ENCODE measurements around the gene RINL. TPM values are rescaled to one million over a fixed set of nuclear protein-coding genes. Genes with fewer than 3 reads are reported as not detected.
"Not testable (repeated sequence)": the region's sequence is repeated elsewhere in the genome, so short reads cannot be mapped to it uniquely, and the experiment has no call there.

RINL gene
- total RNA-seq, 1 donor from 2014 or later, result 4.6 TPM

DNA sequence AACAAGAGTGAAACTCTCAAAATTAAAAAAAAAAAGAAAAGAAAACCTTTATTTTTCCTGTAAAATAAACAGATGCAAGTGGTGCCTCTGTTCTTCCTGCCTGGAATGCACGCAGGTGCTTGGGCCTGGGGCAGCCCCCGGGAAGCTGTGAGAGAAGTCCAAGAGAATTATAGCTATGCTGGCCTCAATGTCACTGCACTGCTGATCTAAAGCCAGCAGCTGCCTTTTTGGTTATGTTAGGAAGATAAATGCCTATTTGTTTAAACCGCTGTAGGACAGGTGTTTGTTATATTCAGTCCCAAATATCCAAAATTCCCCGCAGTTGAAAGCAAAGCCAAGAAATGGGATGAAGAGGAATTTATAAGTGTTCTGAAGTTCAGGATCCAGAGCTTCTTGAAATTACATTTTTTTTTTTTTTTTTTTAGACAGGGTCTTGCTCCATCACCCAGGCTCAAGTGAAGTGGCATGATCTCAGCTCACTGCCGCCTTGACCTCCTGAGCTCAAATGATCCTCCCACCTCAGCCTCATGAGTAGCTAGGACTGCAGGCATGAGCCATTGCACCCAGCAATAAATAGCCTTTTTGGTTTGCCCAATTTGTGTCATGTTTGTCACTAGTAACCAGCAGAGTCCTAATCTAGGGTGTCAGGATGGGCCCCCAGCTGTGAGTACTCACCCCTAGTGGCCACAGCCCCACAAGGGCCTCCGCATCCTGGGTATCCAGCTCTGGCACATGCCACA, 2.2 kb downstream of the RINL start:
- DNase-seq, result no peak

DNA sequence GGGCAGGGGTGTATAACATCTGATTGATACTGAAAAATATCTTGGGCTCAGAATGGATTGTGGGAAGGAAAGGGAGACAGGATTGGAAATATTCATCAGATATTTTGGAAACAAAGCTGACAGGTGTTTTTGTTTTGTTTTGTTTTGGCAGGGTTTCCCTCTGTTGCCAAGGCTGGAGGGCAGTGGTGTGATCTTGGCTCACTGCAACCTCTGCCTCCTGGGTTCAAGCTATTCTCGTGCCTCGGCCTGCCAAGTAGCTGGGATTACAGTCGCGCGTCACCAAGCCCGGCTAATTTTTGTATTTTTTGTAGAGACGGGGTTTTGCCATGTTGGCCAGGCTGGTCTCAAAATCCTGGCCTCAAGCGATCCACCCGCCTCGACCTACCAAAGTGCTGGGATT, 4.7 kb downstream of the RINL start:
- not testable (repeated sequence) for DNase-seq

DNA sequence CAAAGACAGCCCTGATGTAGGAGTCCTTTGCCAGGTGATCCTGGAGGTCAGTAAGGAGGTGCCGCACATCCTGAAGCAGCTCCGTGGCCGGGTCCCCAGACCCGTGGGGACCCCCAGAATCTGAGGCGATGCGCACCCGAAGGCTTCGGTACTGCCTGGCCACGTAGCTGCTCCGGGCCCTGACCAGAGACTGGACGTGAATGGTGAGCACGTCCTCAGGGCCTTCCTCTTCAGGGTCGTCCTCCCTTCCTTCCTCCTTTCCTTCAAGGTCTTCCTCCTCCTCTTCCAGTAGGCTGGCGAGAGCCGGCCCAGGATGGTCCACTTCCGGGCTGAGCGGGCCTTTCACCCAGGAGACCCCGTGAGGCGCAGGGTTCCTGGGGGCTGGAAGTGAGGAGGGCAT, 7.5 kb downstream of the RINL start:
- DNase-seq, result no peak

GRCh38 chr19:38869836-38870607, 8.1 kb downstream of the RINL start:
- no peak for DNase-seq

- DNase-seq, result no peak
Observed at GRCh38 chr19:38869160-38869835, 8.8 kb downstream of the RINL start.

DNA sequence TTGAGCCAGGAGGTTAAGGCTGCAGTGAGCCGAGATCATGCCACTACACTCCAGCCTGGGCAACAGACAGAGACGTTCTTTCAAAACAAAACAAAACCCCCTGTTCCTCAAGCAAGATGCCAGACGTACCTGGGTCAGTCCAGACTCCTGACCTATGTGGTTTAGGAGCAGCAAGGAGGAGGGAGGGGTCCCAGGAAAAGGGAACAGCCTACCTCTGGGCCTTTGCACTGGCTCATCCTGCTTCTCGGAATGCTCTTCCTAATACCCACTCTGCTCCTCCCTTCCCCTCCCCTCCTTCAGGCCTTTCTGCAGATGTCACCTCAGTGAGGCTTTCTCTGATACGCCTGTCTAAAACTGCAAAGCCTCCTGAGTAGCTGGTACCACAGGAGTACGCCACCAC, 9.5 kb downstream of the RINL start:
- DNase-seq, result no peak

DNA sequence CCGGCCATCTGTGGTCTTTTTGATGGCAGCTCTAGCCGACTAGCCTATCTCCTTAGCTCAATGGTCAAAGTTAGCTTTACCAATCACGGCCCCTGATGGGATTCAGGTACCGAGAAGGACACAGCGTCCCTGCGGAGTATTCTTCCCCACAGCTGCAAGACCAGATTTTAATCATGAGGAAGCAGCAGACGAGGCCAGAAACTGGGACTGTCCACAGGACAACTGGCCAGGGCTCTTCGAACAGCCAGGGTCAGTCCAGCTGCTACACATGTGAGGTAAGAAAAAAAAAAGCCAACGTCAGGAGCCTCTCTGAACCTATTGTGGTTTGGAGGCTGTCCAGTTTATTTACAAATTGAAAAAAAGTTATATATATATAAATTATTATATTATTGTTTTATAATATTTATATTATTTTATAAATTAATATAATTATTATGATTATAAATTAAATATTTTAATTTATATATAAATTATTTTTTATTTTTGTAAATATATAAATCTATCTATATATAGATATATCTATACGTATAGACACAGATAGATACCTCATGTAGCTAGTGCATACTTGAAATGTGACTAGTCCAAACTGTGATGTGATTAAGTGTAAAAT, 10.8 kb downstream of the RINL start:
- no peak for DNase-seq

GRCh38 chr19:38862321-38863059, 15.6 kb downstream of the RINL start:
- peak; percentile 76 for DNase-seq

- no peak for DNase-seq
Observed at GRCh38 chr19:38861368-38861767, 16.7 kb downstream of the RINL start.

DNA sequence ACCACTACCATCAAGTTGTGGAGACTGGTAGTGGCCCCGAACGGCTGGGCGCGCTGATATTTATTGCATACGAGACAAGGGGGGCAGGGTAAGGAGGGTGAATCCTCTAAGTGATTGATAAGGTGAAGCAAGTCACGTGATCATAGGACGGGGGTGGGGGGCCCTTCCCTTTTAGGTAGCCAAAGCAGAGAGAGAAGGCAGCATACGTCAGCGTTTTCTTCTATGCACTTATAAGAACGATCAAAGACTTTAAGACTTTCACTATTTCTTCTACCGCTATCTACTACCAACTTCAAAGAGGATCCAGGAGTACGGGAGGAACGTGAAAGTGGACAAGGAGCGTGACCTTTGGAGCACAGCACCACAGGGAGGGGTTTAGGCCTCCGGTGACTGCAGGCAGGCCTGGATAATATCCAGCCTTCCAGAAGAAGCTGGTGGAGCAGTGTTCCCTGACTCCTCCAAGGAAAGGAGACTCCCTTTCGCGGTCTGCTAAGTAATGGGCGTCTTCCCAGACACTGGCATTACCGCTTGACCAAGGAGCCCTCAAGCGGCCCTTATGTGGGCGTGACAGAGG, 18.4 kb downstream of the RINL start:
- DNase-seq, result not testable (repeated sequence)

DNA sequence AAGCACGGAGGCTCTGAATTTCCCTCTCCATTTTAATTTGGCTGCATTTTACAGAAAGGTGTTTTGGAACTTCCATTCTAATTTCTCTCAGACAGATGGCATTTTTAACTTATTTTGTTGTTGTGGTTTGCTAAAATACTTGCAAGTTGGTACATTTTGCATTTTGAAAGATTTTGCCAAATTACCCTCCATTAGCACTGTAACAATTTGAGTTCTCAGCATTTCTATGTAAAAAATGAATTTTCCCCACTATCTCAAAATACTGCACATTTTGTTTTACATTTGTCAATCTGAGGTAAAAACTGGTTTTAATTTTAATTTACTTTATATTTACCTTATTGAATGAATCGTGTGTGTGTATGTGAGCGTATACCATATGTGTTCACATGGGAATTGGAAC, 21.3 kb downstream of the RINL start:
- no peak for DNase-seq

GRCh38 chr19:38855751-38856150, 22.3 kb downstream of the RINL start:
- not testable (repeated sequence) for DNase-seq

GRCh38 chr19:38854961-38855360, 23.1 kb downstream of the RINL start:
- DNase-seq, result not testable (repeated sequence)

GRCh38 chr19:38853214-38853613, 24.9 kb downstream of the RINL start:
- DNase-seq, result no peak

DNA sequence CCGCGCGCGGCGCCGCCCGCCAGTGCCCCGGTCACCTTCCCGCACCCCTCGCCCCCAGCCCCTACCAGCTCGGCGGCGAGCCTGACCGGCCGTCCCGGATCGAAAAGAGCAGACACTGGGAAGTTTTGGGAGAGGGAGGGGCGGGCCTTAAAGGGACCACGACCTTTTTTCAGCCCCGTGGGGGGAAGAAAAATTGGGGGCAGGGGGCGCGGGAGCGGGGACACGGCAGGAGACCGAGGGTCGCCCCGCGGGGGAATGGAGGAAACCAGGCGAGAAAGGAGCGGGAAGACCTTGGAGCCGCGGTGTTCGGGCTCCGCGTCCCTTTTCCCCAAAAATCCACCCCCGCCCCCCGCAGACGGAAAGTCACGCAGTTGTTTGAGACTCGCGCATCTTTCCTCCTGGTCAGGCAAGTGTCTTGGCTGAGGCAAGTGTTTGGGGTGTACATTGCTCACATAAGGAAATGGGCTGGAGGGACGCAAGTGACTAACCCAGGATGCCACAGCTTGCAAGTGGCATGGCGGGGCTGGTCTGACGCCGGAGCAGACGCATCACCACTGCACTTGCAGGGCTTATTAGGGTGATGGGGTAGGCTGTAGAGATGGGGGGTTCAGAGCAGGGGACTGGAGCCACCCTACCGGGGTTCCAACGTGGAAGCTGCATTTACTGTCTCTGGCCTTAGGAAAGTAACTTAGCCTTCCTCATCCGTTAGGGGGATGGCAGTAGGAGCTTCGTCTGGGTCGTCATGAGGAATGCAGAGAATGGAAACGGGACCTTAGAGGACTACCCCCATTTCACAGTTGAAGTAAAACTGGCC, 25.6 kb downstream of the RINL start:
- no peak for DNase-seq

- DNase-seq, result peak; percentile 94
Observed at GRCh38 chr19:38851622-38852230, 26.3 kb downstream of the RINL start.

DNA sequence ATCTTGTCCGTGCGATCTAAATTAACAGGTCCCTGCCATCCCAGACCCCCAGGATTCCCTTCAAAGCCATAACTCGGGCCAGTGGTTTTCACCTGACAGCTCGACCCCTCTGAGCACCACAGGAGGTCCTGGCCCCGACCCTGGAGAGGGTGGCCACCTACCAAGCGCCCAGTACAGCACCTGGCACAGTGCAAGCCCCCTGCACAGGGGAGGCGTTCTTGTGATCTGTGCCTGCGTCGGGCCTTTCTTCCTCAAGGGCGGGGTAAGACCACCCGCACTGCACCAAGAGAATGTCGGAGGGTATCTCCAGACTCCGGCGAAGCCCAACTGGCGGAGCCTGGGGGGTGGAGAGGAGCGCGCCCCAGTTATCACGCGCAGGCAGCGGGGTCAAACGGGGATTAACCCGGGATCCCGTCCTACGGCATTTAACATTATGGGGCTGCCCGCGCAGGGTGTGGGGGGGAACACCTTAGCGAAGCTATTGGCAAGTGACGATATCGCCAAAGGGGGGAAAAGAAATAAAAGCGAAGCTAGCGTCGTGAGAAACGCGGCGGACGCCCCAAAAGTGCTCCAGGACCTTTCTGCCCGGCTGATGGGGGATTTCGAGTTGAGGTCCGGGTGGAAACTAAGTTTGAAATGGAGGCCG, 27.0 kb downstream of the RINL start:
- DNase-seq, result no peak

DNA sequence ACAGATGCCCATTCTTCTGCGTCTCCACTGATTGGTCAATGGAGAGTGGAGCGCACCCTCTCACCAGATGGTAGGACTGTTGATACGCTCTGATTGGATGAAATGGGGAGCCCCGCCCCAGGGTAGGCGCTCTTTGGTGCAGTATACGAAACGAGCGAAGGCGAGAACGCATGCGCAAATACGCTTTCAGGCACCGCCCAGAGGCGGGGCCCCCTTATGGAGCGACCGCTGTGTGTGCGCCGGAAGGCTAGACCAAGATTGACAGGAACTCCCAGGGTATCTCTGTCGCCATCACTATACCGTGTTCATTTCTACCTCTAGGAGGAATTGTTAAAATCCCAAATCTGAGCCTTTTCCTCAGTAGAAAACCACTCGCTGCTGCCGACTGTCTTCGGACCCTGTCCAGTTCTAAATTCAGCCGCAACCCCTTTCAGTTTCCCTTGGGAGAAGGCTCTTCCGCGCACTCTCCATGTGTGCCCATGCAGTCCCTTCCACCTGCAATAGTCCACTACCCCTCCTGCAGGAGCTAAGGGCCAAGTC, 27.6 kb downstream of the RINL start:
- no peak for DNase-seq

GRCh38 chr19:38849860-38850435, 28.1 kb downstream of the RINL start, which contains the start of gene HNRNPL:
HNRNPL (minus strand) TSS chr19:38849986; CDS start chr19:38849966, 20 bp downstream.
- DNase-seq, result peak; percentile 100

Measured in skin of body (tissue), 2 donors.